ENCODE data around the gene LRP1. TPM values are rescaled to one million over a fixed set of nuclear protein-coding genes. Genes with fewer than 3 reads are reported as not detected.

Gene LRP1
- total RNA-seq, 1 donor from 2014 or later = 369 TPM

DNA sequence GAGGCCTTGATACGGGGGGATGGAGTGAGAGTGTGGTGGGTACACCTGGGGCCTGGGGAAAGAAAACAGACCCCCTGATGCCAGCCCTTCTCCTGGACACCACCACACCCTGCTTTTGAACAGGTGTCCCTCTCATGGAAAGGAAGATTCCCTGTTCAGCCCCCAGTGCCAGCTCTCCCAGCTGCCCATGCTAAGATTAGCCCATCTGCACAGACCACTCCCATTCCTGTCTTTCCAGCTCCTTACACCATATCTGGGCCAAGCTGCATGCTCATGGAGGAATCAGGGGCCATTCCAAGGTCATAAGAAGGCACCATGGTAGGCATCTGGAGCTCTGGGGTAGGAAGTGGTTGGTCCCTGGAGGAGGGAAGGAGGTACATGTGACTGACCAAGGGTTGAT lies 29.7 kb upstream of the LRP1 start:
- Histone ChIP-seq H3K36me3 (ENCODE audit: insufficient read depth, low read length) (peaks cover 16% of the 10 kb centered on the region), H3K9me3 (ENCODE audit: insufficient read depth, low read depth, low read length) (no peaks in the 10 kb centered on the region), H4K20me1 (ENCODE audit: insufficient read depth, low read length) (peaks cover 19% of the 10 kb centered on the region), H3K27me3 (ENCODE audit: insufficient read depth, low read length) (no peaks in the 10 kb centered on the region), H3K79me2 (ENCODE audit: insufficient read depth, low read length) (peaks cover 9% of the 10 kb centered on the region), H2AFZ (ENCODE audit: low read depth, low read length) (no peak overlapping the region), H3K4me1 (ENCODE audit: insufficient read depth, low read length) (peaks cover 22% of the 10 kb centered on the region), H3K4me2 (ENCODE audit: low read length) (no peak overlapping the region), H3K27ac (ENCODE audit: low read depth, low read length) (no peak overlapping the region), H3K9ac (ENCODE audit: low read length) (no peak overlapping the region), H3K4me3 (ENCODE audit: insufficient read depth, low read depth, low read length) (no peak overlapping the region)
- H3K36me3 Mint-ChIP-seq (ENCODE audit: low read depth, unreplicated experiment) = peaks cover 12% of the 10 kb centered on the region
- H3K4me3 Mint-ChIP-seq (ENCODE audit: unreplicated experiment) = no peak overlapping the region
- no peak for FAIRE-seq
- no peaks in the 10 kb centered on the region for H3K9me3 Mint-ChIP-seq (ENCODE audit: unreplicated experiment)
- H3K27ac Mint-ChIP-seq (ENCODE audit: unreplicated experiment) = no peak overlapping the region
- peaks cover 34% of the 10 kb centered on the region for H3K4me1 Mint-ChIP-seq (ENCODE audit: low read depth, unreplicated experiment)
- no peak for DNase-seq (ENCODE audit: low read depth)
- no peaks in the 10 kb centered on the region for H3K27me3 Mint-ChIP-seq (ENCODE audit: low read depth, unreplicated experiment)
- no peak for TF ChIP-seq EZH2 (IDR thresholded peaks at IDR 0.05; ENCODE audit: insufficient read depth, low read length)
- TF ChIP-seq, protein P1, sequence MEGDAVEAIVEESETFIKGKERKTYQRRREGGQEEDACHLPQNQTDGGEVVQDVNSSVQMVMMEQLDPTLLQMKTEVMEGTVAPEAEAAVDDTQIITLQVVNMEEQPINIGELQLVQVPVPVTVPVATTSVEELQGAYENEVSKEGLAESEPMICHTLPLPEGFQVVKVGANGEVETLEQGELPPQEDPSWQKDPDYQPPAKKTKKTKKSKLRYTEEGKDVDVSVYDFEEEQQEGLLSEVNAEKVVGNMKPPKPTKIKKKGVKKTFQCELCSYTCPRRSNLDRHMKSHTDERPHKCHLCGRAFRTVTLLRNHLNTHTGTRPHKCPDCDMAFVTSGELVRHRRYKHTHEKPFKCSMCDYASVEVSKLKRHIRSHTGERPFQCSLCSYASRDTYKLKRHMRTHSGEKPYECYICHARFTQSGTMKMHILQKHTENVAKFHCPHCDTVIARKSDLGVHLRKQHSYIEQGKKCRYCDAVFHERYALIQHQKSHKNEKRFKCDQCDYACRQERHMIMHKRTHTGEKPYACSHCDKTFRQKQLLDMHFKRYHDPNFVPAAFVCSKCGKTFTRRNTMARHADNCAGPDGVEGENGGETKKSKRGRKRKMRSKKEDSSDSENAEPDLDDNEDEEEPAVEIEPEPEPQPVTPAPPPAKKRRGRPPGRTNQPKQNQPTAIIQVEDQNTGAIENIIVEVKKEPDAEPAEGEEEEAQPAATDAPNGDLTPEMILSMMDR (IDR thresholded peaks at IDR 0.05; ENCODE audit: insufficient read depth, low read depth, low read length) = no peak

DNA sequence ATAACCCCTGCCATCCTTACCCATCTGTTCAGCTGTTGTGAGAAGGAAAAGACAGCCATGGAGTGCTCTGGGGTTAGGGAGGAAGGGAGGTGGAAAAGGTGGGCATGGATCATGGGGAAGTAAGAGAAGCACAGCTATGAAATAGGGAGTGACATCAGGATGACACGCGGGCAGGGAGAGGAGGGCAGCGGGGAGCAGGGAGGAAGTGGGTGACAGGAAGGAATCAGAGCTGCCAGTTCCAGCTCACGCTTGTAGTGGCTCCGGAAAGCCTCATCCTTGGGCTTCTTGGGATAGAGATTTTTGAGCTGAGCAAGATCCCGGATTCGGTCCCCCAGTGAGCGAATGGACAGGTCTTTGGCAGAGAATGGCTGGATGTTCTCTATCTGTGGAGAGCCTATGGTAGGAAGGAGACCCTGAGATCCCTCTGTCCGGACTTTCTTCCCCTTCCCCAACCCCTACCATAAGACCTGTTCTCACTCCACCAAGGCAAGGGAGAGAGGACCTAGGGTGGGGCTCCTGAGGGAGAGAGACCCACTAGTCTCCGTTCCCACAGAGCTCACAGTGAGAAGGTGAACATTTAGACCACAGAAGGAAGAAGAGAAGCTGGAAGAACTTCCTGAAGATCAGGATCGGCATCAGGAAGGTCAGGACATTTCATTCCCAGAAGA lies 29.1 kb upstream of the LRP1 start:
- TF ChIP-seq, protein P1 (IDR thresholded peaks at IDR 0.05; ENCODE audit: insufficient read depth, low read depth, low read length) = no peak
- TF ChIP-seq EZH2 (IDR thresholded peaks at IDR 0.05; ENCODE audit: insufficient read depth, low read length) = no peak
- Mint-ChIP-seq H3K4me1 (ENCODE audit: low read depth, unreplicated experiment) (peaks cover 30% of the 10 kb centered on the region), H3K9me3 (ENCODE audit: unreplicated experiment) (no peaks in the 10 kb centered on the region), H3K4me3 (ENCODE audit: unreplicated experiment) (no peak overlapping the region), H3K27me3 (ENCODE audit: low read depth, unreplicated experiment) (no peaks in the 10 kb centered on the region), H3K36me3 (ENCODE audit: low read depth, unreplicated experiment) (peaks cover 12% of the 10 kb centered on the region), H3K27ac (ENCODE audit: unreplicated experiment) (no peak overlapping the region)
- H3K4me3 ChIP-seq (ENCODE audit: insufficient read depth, low read depth, low read length) = no peak overlapping the region
- H3K4me2 ChIP-seq (ENCODE audit: low read length) = no peak overlapping the region
- peaks cover 16% of the 10 kb centered on the region for H3K36me3 ChIP-seq (ENCODE audit: insufficient read depth, low read length)
- no peaks in the 10 kb centered on the region for H3K9me3 ChIP-seq (ENCODE audit: insufficient read depth, low read depth, low read length)
- peaks cover 5% of the 10 kb centered on the region for H3K79me2 ChIP-seq (ENCODE audit: insufficient read depth, low read length)
- H3K27ac ChIP-seq (ENCODE audit: low read depth, low read length) = no peak overlapping the region
- FAIRE-seq = no peak
- DNase-seq (ENCODE audit: low read depth) = no peak
- peaks cover 16% of the 10 kb centered on the region for H3K4me1 ChIP-seq (ENCODE audit: insufficient read depth, low read length)
- no peak overlapping the region for H3K9ac ChIP-seq (ENCODE audit: low read length)
- peaks cover 16% of the 10 kb centered on the region for H4K20me1 ChIP-seq (ENCODE audit: insufficient read depth, low read length)
- no peaks in the 10 kb centered on the region for H3K27me3 ChIP-seq (ENCODE audit: insufficient read depth, low read length)
- no peak overlapping the region for H2AFZ ChIP-seq (ENCODE audit: low read depth, low read length)

GRCh38 chr12:57099766-57100165 lies 28.5 kb upstream of the LRP1 start:
- H3K27ac ChIP-seq (ENCODE audit: low read depth, low read length) = no peak overlapping the region
- H2AFZ ChIP-seq (ENCODE audit: low read depth, low read length) = no peak overlapping the region
- Mint-ChIP-seq H3K36me3 (ENCODE audit: low read depth, unreplicated experiment) (peaks cover 11% of the 10 kb centered on the region), H3K9me3 (ENCODE audit: unreplicated experiment) (no peaks in the 10 kb centered on the region), H3K4me3 (ENCODE audit: unreplicated experiment) (no peak overlapping the region), H3K4me1 (ENCODE audit: low read depth, unreplicated experiment) (peaks cover 24% of the 10 kb centered on the region), H3K27me3 (ENCODE audit: low read depth, unreplicated experiment) (no peaks in the 10 kb centered on the region), H3K27ac (ENCODE audit: unreplicated experiment) (no peak overlapping the region)
- H4K20me1 ChIP-seq (ENCODE audit: insufficient read depth, low read length) = peaks cover 10% of the 10 kb centered on the region
- DNase-seq (ENCODE audit: low read depth) (no peak), FAIRE-seq (no peak)
- no peaks in the 10 kb centered on the region for H3K27me3 ChIP-seq (ENCODE audit: insufficient read depth, low read length)
- H3K4me2 ChIP-seq (ENCODE audit: low read length) = no peak overlapping the region
- H3K4me3 ChIP-seq (ENCODE audit: insufficient read depth, low read depth, low read length) = no peak overlapping the region
- H3K4me1 ChIP-seq (ENCODE audit: insufficient read depth, low read length) = peaks cover 11% of the 10 kb centered on the region
- H3K79me2 ChIP-seq (ENCODE audit: insufficient read depth, low read length) = no peaks in the 10 kb centered on the region
- peaks cover 10% of the 10 kb centered on the region for H3K36me3 ChIP-seq (ENCODE audit: insufficient read depth, low read length)
- H3K9me3 ChIP-seq (ENCODE audit: insufficient read depth, low read depth, low read length) = no peaks in the 10 kb centered on the region
- TF ChIP-seq, protein P1 (IDR thresholded peaks at IDR 0.05; ENCODE audit: insufficient read depth, low read depth, low read length) = no peak
- TF ChIP-seq EZH2 (IDR thresholded peaks at IDR 0.05; ENCODE audit: insufficient read depth, low read length) = no peak
- no peak overlapping the region for H3K9ac ChIP-seq (ENCODE audit: low read length)

All from astrocyte (in vitro differentiated cells and primary cell).